ENCODE data around the gene SLC8B1. TPM values are rescaled to one million over a fixed set of nuclear protein-coding genes. Genes with fewer than 3 reads are reported as not detected.

The SLC8B1 gene
- total RNA-seq, 1 experiment from 2014 or later = 34.1 TPM

- H3K27me3 ChIP-seq (ENCODE audit: low read length) = no peaks in the 10 kb centered on the region
- no peak overlapping the region for H2AFZ ChIP-seq (ENCODE audit: low read length)
- H3K9ac ChIP-seq (ENCODE audit: low read length) = no peak overlapping the region
- H3K4me3 ChIP-seq (ENCODE audit: low read length) = no peak overlapping the region
- ATAC-seq (peak; percentile 8; the same call in 1 of the 2 replicates), DNase-seq (peak; percentile 32)
- H3K9me3 ChIP-seq (ENCODE audit: low read length) = no peaks in the 10 kb centered on the region
- H3K9me2 ChIP-seq (replicated peaks; ENCODE audit: low read length) = no peaks in the 10 kb centered on the region
- no TSS peak for BruUV-seq (replicated peaks)
- CTCF ChIA-PET = no interaction called here
- intact Hi-C loops (cut with micrococcal nuclease) = no loop called here
- TF ChIP-seq EZH2phosphoT487 (IDR thresholded peaks at IDR 0.05; ENCODE audit: borderline replicate concordance, low read length) (no peak), EZH2 (IDR thresholded peaks at IDR 0.05; ENCODE audit: low read length, unreplicated experiment) (no peak)
- TF ChIP-seq, protein P1, sequence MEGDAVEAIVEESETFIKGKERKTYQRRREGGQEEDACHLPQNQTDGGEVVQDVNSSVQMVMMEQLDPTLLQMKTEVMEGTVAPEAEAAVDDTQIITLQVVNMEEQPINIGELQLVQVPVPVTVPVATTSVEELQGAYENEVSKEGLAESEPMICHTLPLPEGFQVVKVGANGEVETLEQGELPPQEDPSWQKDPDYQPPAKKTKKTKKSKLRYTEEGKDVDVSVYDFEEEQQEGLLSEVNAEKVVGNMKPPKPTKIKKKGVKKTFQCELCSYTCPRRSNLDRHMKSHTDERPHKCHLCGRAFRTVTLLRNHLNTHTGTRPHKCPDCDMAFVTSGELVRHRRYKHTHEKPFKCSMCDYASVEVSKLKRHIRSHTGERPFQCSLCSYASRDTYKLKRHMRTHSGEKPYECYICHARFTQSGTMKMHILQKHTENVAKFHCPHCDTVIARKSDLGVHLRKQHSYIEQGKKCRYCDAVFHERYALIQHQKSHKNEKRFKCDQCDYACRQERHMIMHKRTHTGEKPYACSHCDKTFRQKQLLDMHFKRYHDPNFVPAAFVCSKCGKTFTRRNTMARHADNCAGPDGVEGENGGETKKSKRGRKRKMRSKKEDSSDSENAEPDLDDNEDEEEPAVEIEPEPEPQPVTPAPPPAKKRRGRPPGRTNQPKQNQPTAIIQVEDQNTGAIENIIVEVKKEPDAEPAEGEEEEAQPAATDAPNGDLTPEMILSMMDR (conservative IDR thresholded peaks at IDR 0.05; ENCODE audit: low read depth, low read length) = no peak
- H3K4me2 ChIP-seq (ENCODE audit: low read length) = no peak overlapping the region
- peaks cover 12% of the 10 kb centered on the region for H3K4me1 ChIP-seq (ENCODE audit: insufficient read depth, low read length)
- POLR2A ChIA-PET (ENCODE audit: unreplicated experiment) = no interaction called here
- no peaks in the 10 kb centered on the region for H3F3A ChIP-seq (ENCODE audit: low read length, unreplicated experiment)
- peaks cover 12% of the 10 kb centered on the region; the same call in 1 of the 2 replicates for H3K36me3 ChIP-seq (ENCODE audit: low read depth, low read length)
- peaks cover 14% of the 10 kb centered on the region for H3K79me2 ChIP-seq (ENCODE audit: low read length)
- no peak overlapping the region for H3K27ac ChIP-seq (ENCODE audit: low read length)
- no peaks in the 10 kb centered on the region for H4K20me1 ChIP-seq (ENCODE audit: low read length)
Observed at GRCh38 chr12:113329022-113329790, 5.7 kb downstream of the SLC8B1 start.

DNA sequence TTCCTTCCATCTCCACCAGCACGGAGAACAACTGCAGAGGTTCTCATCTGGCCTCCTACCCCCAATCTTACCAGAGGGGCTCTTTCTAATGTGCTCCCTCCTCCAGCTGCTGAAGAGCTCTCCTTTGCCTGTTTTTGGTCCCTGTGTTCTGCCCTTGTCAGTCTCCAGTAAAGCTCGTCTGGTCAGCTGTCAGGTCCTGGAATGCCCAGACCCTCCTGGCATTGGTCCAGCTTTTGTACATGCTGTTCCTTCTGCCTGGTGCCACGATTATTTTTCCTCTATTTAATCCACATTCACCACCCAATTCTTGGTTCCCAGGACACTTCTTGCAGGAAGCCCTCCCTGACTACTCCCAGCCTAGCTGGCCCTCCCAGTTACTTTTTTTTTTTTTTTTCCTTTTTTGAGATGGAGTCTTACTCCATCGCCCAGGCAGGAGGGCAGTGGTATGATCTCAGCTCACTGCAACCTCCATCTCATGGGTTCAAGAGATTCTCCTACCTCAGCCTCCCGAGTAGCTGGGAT, 6.5 kb downstream of the SLC8B1 start:
- Histone ChIP-seq H3K4me1 (ENCODE audit: insufficient read depth, low read length) (peaks cover 4% of the 10 kb centered on the region; the same call in 1 of the 2 replicates), H3K9me3 (ENCODE audit: low read length) (no peaks in the 10 kb centered on the region), H3F3A (ENCODE audit: low read length, unreplicated experiment) (no peaks in the 10 kb centered on the region), H3K79me2 (ENCODE audit: low read length) (peaks cover 6% of the 10 kb centered on the region), H3K4me2 (ENCODE audit: low read length) (no peak overlapping the region), H3K9ac (ENCODE audit: low read length) (no peak overlapping the region), H3K27ac (ENCODE audit: low read length) (no peak overlapping the region), H2AFZ (ENCODE audit: low read length) (no peak overlapping the region), H4K20me1 (ENCODE audit: low read length) (no peaks in the 10 kb centered on the region), H3K36me3 (ENCODE audit: low read depth, low read length) (peaks cover 12% of the 10 kb centered on the region; the same call in 1 of the 2 replicates), H3K27me3 (ENCODE audit: low read length) (no peaks in the 10 kb centered on the region), H3K4me3 (ENCODE audit: low read length) (no peak overlapping the region), H3K9me2 (replicated peaks; ENCODE audit: low read length) (no peaks in the 10 kb centered on the region)
- intact Hi-C loops (cut with micrococcal nuclease) = no loop called here
- TF ChIP-seq EZH2phosphoT487 (IDR thresholded peaks at IDR 0.05; ENCODE audit: borderline replicate concordance, low read length) (no peak), EZH2 (IDR thresholded peaks at IDR 0.05; ENCODE audit: low read length, unreplicated experiment) (no peak)
- TF ChIP-seq, protein P1 (conservative IDR thresholded peaks at IDR 0.05; ENCODE audit: low read depth, low read length) = no peak
- POLR2A ChIA-PET (ENCODE audit: unreplicated experiment) = no interaction called here
- ATAC-seq (no peak), DNase-seq (no peak)
- BruUV-seq (replicated peaks) = no TSS peak
- CTCF ChIA-PET = no interaction called here
